Esophagus muscularis mucosa (tissue), 4 donors: ENCODE data around the gene CST4.

Experiments
- CTCF ChIP-seq, 3 experiments: fragments of 200-600 bp in 2 of 3; fragments of 450-650 bp in 1 of 3; sonication (generic) in 2 of 3; IDR thresholded peaks; one replicate each; pipeline ENCODE4 v1.5.1; 2017 to 2019; ENCODE audit warnings: antibody characterized with exemption in 3 of 3, mild to moderate bottlenecking in 2 of 3, moderate library complexity in 1 of 3
- EP300 ChIP-seq: sonication (generic); formaldehyde crosslinking; IDR thresholded peaks from one replicate; pipeline ENCODE4 v1.6.1; 2017; ENCODE audit warnings: antibody characterized with exemption
- POLR2AphosphoS5 ChIP-seq, 2 donors: sonication (generic); formaldehyde crosslinking; IDR thresholded peaks; one replicate each; pipeline ENCODE4 v1.6.1; 2017; ENCODE audit warnings: antibody characterized with exemption in 2 of 2

GRCh38 chr20:23683281-23683680 lies 5.6 kb downstream of the CST4 start:
- TF ChIP-seq EP300 (no peak), CTCF (IDR thresholded peaks at IDR 0.05) (no peak), POLR2AphosphoS5 (IDR thresholded peaks at IDR 0.05) (no peak)
